ENCODE measurements around the gene SLC6A19. TPM values are rescaled to one million over a fixed set of nuclear protein-coding genes. Genes with fewer than 3 reads are reported as not detected.

The SLC6A19 gene
- total and polyA plus RNA-seq, 8 donors = 0.13 to 5.5 (median 0.43) TPM; not detected in 3

DNA sequence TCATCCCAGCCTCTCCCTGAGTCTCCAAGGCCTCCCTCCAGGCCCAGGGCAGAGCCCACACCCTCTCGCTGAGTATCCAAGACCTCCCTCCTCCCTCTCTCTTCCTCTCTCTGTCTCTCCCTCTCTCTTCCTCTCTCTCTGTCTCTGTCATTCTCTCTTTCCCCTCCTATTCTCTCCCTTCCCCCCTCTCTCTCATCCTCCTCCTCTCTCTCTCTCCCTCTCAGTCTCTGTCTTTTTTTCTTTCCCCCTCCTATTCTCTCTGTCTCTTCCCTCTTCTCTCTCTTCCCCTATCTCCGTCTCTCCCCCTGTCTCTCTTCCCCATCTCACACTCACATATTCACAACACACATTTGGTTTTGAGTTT is 8.1 kb downstream of the SLC6A19 start:
- H3K4me1 ChIP-seq = peaks cover 0 to 7% (median 3%) of the 10 kb centered on the region in 4 donors
- intact Hi-C loops (cut with DNase I; ENCODE audit: low total_unique reads) = no loop called here
- no peak for DNase-seq
- TF ChIP-seq, protein P1, sequence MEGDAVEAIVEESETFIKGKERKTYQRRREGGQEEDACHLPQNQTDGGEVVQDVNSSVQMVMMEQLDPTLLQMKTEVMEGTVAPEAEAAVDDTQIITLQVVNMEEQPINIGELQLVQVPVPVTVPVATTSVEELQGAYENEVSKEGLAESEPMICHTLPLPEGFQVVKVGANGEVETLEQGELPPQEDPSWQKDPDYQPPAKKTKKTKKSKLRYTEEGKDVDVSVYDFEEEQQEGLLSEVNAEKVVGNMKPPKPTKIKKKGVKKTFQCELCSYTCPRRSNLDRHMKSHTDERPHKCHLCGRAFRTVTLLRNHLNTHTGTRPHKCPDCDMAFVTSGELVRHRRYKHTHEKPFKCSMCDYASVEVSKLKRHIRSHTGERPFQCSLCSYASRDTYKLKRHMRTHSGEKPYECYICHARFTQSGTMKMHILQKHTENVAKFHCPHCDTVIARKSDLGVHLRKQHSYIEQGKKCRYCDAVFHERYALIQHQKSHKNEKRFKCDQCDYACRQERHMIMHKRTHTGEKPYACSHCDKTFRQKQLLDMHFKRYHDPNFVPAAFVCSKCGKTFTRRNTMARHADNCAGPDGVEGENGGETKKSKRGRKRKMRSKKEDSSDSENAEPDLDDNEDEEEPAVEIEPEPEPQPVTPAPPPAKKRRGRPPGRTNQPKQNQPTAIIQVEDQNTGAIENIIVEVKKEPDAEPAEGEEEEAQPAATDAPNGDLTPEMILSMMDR (IDR thresholded peaks at IDR 0.05) = no peak
- TF ChIP-seq POLR2AphosphoS5 (IDR thresholded peaks at IDR 0.05) (no peak), EP300 (IDR thresholded peaks at IDR 0.05) (no peak), POLR2A (IDR thresholded peaks at IDR 0.05) (no peak)
- H3K4me3 ChIP-seq = no peak overlapping the region
- 68 to 85% (median 80%) methylated on average over 2 of the region's 2 CpGs for WGBS, 5 donors
- no peaks in the 10 kb centered on the region for H3K36me3 ChIP-seq
- no peaks in the 10 kb centered on the region for H3K9me3 ChIP-seq
- peaks cover 0 to 54% (median 0%) of the 10 kb centered on the region in 3 donors for H3K27me3 ChIP-seq
- no peak overlapping the region for H3K27ac ChIP-seq

DNA sequence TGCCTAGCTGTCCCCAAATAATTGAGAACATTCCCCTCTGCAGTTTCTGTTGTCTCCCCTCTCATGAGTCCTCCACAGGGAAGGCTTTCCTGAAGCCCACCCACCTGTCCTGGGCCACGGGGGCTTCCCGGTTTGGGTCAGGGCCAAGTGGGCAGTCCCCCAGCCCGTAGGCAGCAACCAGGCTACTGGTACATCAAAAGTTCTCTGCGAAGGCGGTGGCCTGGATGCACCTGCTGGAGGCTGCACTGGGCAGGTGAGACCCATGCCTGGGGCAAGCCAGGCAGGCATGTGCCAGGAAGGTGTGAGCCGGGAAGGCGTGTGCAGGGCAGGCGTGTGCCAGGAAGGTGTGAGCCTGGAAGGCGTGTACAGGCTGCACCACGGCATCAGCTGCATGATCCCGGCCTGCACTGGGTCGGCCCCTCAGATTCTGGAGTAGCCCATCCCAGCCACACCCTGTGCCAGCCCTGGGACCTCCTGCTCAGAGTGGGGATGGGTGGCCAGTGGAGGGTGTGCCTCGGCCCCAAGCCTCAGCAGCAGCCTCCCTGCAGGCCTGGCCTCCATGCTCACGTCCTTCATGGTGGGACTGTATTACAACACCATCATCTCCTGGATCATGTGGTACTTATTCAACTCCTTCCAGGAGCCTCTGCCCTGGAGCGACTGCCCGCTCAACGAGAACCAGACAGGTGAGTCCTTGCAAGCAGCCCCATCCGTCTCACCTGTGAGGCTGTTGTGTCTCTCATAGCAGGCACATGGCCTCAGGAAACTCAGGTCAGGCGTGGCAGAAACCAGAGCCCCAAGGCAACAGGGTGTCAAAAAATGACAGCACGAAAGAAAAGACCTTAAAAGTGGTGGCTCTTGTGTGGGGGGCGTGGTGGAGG is 8.7 kb downstream of the SLC6A19 start:
- Histone ChIP-seq H3K4me1 (peaks cover 0 to under 1% (median 0%) of the 10 kb centered on the region in 4 donors), H3K36me3 (no peaks in the 10 kb centered on the region), H3K4me3 (no peak overlapping the region), H3K27ac (no peak overlapping the region), H3K9me3 (no peaks in the 10 kb centered on the region), H3K27me3 (peaks cover 0 to 54% (median 0%) of the 10 kb centered on the region in 3 donors)
- TF ChIP-seq POLR2AphosphoS5 (IDR thresholded peaks at IDR 0.05) = no peak
- no peak for TF ChIP-seq EP300 (IDR thresholded peaks at IDR 0.05)
- intact Hi-C loops (cut with DNase I; ENCODE audit: low total_unique reads) = no loop called here
- no peak for DNase-seq
- WGBS, 5 donors = 75 to 86% (median 82%) methylated on average over 11 to 21 of the region's 21 CpGs

DNA sequence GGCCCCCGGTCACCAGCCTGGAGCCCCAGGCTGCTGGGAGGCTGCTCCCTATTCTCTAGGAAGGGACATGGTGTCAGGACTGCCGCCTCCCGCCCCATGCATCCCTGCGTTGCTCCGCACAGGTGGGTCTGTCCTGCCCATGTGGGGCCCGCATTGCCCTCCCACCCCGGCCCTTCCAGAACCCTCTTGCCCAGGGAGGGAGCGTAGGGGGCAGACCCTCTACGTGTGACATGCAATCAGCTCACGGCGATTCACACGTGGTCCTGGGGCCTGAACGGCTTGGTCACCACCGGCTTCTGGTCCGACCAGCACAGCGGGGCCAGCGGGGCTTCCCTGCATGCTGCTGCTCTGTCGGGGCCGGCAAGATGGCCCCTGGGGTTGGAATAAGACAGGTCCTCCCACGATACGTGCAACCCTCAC is 9.4 kb downstream of the SLC6A19 start:
- TF ChIP-seq POLR2A (IDR thresholded peaks at IDR 0.05) (no peak), EP300 (IDR thresholded peaks at IDR 0.05) (no peak), POLR2AphosphoS5 (IDR thresholded peaks at IDR 0.05) (no peak)
- TF ChIP-seq, protein P1 (IDR thresholded peaks at IDR 0.05) = no peak
- intact Hi-C loops (cut with DNase I; ENCODE audit: low total_unique reads) = no loop called here
- H3K9me3 ChIP-seq = peaks cover 0 to 6% (median 0%) of the 10 kb centered on the region in 4 donors

DNA sequence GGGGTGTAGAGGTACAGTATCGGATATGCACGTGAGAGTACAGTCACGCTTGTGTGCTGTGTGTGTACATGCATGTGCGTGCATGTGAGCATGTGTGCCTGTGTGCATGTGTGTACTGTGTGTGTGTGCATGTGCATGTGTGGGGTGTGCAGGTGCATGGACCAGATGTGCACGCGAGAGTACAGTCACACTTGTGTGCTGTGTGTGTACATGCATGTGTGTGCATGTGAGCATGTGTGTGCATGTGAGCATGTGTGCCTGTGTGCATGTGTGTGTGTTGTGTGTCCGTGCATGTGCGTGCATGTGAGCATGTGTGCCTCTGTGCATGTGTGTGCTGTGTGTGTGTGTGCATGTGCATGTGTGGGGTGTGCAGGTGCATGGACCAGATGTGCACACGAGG is 10.3 kb downstream of the SLC6A19 start:
- H3K36me3 ChIP-seq = no peaks in the 10 kb centered on the region
- no peak overlapping the region for H3K4me3 ChIP-seq
- intact Hi-C loops (cut with DNase I; ENCODE audit: low total_unique reads) = no loop called here
- no peaks in the 10 kb centered on the region for H3K4me1 ChIP-seq
- H3K27ac ChIP-seq = no peak overlapping the region
- TF ChIP-seq POLR2AphosphoS5 (IDR thresholded peaks at IDR 0.05) = no peak
- peaks cover 0 to 6% (median 0%) of the 10 kb centered on the region in 4 donors for H3K9me3 ChIP-seq
- peaks cover 0 to 43% (median 0%) of the 10 kb centered on the region in 3 donors for H3K27me3 ChIP-seq
- no peak for DNase-seq
- 83 to 95% (median 94%) methylated on average over 9 of the region's 9 CpGs for WGBS, 5 donors

More for the DNA sequence above, 9.4 kb downstream of the SLC6A19 start:
- Histone ChIP-seq H3K36me3 (no peaks in the 10 kb centered on the region), H3K27me3 (peaks cover 0 to 50% (median 0%) of the 10 kb centered on the region in 3 donors), H3K4me1 (no peaks in the 10 kb centered on the region), H3K27ac (no peak overlapping the region), H3K4me3 (no peak overlapping the region)
- no peak for DNase-seq
- WGBS, 5 donors = 84 to 92% (median 87%) methylated on average over 16 to 21 of the region's 21 CpGs

DNA sequence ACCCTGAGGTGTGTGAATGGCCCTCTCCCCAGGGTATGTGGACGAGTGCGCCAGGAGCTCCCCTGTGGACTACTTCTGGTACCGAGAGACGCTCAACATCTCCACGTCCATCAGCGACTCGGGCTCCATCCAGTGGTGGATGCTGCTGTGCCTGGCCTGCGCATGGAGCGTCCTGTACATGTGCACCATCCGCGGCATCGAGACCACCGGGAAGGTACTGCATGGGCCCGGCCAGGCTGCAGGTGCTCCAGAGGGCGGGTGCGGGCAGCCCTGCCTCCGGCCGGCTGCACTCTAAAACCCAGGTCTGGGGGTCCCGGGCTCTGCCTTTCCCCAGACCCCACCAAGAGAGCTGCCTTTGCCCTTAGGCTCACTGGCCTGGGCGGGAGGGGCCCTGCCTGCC is 10.9 kb downstream of the SLC6A19 start:
- H3K9me3 ChIP-seq = peaks cover 0 to 6% (median 0%) of the 10 kb centered on the region in 4 donors
- no peak overlapping the region for H3K4me3 ChIP-seq
- H3K27ac ChIP-seq = no peak overlapping the region
- no peak for TF ChIP-seq EP300 (IDR thresholded peaks at IDR 0.05)
- no peak for TF ChIP-seq POLR2AphosphoS5 (IDR thresholded peaks at IDR 0.05)
- TF ChIP-seq POLR2A (IDR thresholded peaks at IDR 0.05) = no peak
- TF ChIP-seq, protein P1 (IDR thresholded peaks at IDR 0.05) = no peak
- 89 to 95% (median 93%) methylated on average over 13 to 20 of the region's 20 CpGs for WGBS, 5 donors
- DNase-seq = no peak
- peaks cover 0 to 37% (median 0%) of the 10 kb centered on the region in 3 donors for H3K27me3 ChIP-seq
- no peaks in the 10 kb centered on the region for H3K36me3 ChIP-seq
- intact Hi-C loops (cut with DNase I; ENCODE audit: low total_unique reads) = no loop called here
- H3K4me1 ChIP-seq = no peaks in the 10 kb centered on the region

Measured in stomach (tissue), 9 donors.